SK-N-SH treated with all-trans-retinoic acid at 6 μM for 48 hours (cell line): ENCODE data around the gene HIVEP3.

Experiments
- ATAC-seq: fragments of 200-7000 bp; cut with Tn5 transposase; 3 replicates; pipeline ENCODE4 v1.9.1; 2020; ENCODE audit warnings: mild to moderate bottlenecking, moderate library complexity
- ARNTL ChIP-seq: fragments of 450-650 bp; formaldehyde crosslinking; IDR thresholded peaks from 2 replicates; pipeline ENCODE4 v1.5.0; 2020; ENCODE audit warnings: low read depth, mild to moderate bottlenecking, moderate library complexity, borderline replicate concordance
- BACH2 ChIP-seq: fragments of 250-450 bp; sonication (Bioruptor Pico); IDR thresholded peaks from 2 replicates; pipeline ENCODE4 v1.9.0; 2021; ENCODE audit warnings: mild to moderate bottlenecking, borderline replicate concordance
- CSDC2 ChIP-seq: fragments of 250-450 bp; sonication (Bioruptor Pico); IDR thresholded peaks from 2 replicates; pipeline ENCODE4 v1.5.0; 2020; ENCODE audit warnings: mild to moderate bottlenecking, moderate library complexity
- CSRNP3 ChIP-seq: fragments of 250-450 bp; sonication (Bioruptor Pico); IDR thresholded peaks from 2 replicates; pipeline ENCODE4 v1.5.1; 2021; ENCODE audit warnings: mild to moderate bottlenecking, moderate library complexity
- ESRRG ChIP-seq: fragments of 250-450 bp; sonication (Bioruptor Pico); IDR thresholded peaks from 2 replicates; pipeline ENCODE4 v1.6.1; 2021; ENCODE audit warnings: mild to moderate bottlenecking
- ISL1 ChIP-seq: fragments of 250-450 bp; sonication (Bioruptor Pico); IDR thresholded peaks from 2 replicates; pipeline ENCODE4 v2.1.2; 2022; ENCODE audit warnings: mild to moderate bottlenecking, moderate library complexity
- OSR1 ChIP-seq: fragments of 250-450 bp; sonication (Bioruptor Pico); IDR thresholded peaks from 2 replicates; pipeline ENCODE4 v1.8.0; 2022; ENCODE audit warnings: moderate library complexity, mild to moderate bottlenecking, inconsistent platforms
- PATZ1 ChIP-seq: fragments of 250-450 bp; sonication (Bioruptor Pico); IDR thresholded peaks from 2 replicates; pipeline ENCODE4 v1.8.0; 2020; ENCODE audit warnings: mild to moderate bottlenecking, moderate library complexity, borderline replicate concordance
- POU6F1 ChIP-seq: fragments of 250-450 bp; sonication (Bioruptor Pico); IDR thresholded peaks from 2 replicates; pipeline ENCODE4 v1.8.0; 2021; ENCODE audit warnings: low read depth, mild to moderate bottlenecking, moderate library complexity, borderline replicate concordance
- PPARA ChIP-seq: fragments of 250-450 bp; sonication (Bioruptor Pico); IDR thresholded peaks from 2 replicates; pipeline ENCODE4 v1.5.0; 2020; ENCODE audit warnings: mild to moderate bottlenecking, borderline replicate concordance
- RARB ChIP-seq: fragments of 250-450 bp; sonication (Bioruptor Pico); IDR thresholded peaks from 2 replicates; pipeline ENCODE4 v1.8.0; 2021; ENCODE audit warnings: mild to moderate bottlenecking, moderate library complexity
- SNAI2 ChIP-seq: fragments of 250-450 bp; sonication (Bioruptor Pico); IDR thresholded peaks from 2 replicates; pipeline ENCODE4 v1.5.0; 2020; ENCODE audit warnings: mild to moderate bottlenecking, moderate library complexity
- TOX ChIP-seq: fragments of 250-450 bp; sonication (Bioruptor Pico); IDR thresholded peaks from 2 replicates; pipeline ENCODE4 v1.8.0; 2021; ENCODE audit warnings: mild to moderate bottlenecking, moderate library complexity, borderline replicate concordance
- TSHZ2 ChIP-seq: fragments of 250-450 bp; sonication (Bioruptor Pico); IDR thresholded peaks from 2 replicates; pipeline ENCODE4 v1.5.0; 2020; ENCODE audit warnings: mild to moderate bottlenecking, moderate library complexity
- ZC3H10 ChIP-seq: fragments of 250-450 bp; sonication (Bioruptor Pico); IDR thresholded peaks from 2 replicates; pipeline ENCODE4 v1.5.1; 2021; ENCODE audit warnings: mild to moderate bottlenecking, moderate library complexity
- ZFP3 ChIP-seq: fragments of 250-450 bp; sonication (Bioruptor Pico); IDR thresholded peaks from 2 replicates; pipeline ENCODE4 v1.5.0; 2020; ENCODE audit warnings: mild to moderate bottlenecking, moderate library complexity
- ZFP30 ChIP-seq: fragments of 450-650 bp; formaldehyde crosslinking; IDR thresholded peaks from 2 replicates; pipeline ENCODE4 v1.5.0; 2022; ENCODE audit warnings: mild to moderate bottlenecking, moderate library complexity
- ZNF70 ChIP-seq: fragments of 450-650 bp; formaldehyde crosslinking; IDR thresholded peaks from 2 replicates; pipeline ENCODE4 v1.5.0; 2020; ENCODE audit warnings: mild to moderate bottlenecking, moderate library complexity
- ZNF8 ChIP-seq: fragments of 450-650 bp; formaldehyde crosslinking; IDR thresholded peaks from 2 replicates; pipeline ENCODE4 v1.5.0; 2020; ENCODE audit warnings: mild to moderate bottlenecking, moderate library complexity

The HIVEP3 gene

GRCh38 chr1:41851589-41851988, 67.1 kb downstream of the HIVEP3 start:
- ATAC-seq = peak; percentile 76
- TF ChIP-seq ESRRG (CRISPR knock-in tag) (no peak), RARB (CRISPR knock-in tag) (no peak), PPARA (CRISPR knock-in tag) (no peak), ISL1 (CRISPR knock-in tag) (no peak), ARNTL (CRISPR knock-in tag) (no peak), ZFP30 (no peak), SNAI2 (CRISPR knock-in tag) (no peak), CSDC2 (CRISPR knock-in tag) (no peak), ZNF8 (CRISPR knock-in tag) (no peak), ZNF70 (CRISPR knock-in tag) (no peak), CSRNP3 (CRISPR knock-in tag) (no peak), ZFP3 (CRISPR knock-in tag) (no peak), TOX (no peak), PATZ1 (CRISPR knock-in tag) (no peak), POU6F1 (CRISPR knock-in tag) (no peak), BACH2 (CRISPR knock-in tag) (no peak)

GRCh38 chr1:41850029-41850428, 68.7 kb downstream of the HIVEP3 start:
- no peak for ATAC-seq
- TF ChIP-seq ZFP30 (no peak), PPARA (CRISPR knock-in tag) (no peak), ZC3H10 (CRISPR knock-in tag) (no peak), OSR1 (CRISPR knock-in tag) (no peak), RARB (CRISPR knock-in tag) (no peak), PATZ1 (CRISPR knock-in tag) (no peak), TSHZ2 (no peak), ZNF70 (CRISPR knock-in tag) (no peak), POU6F1 (CRISPR knock-in tag) (no peak)
